ENCODE data around the gene PARL.

The PARL gene

GRCh38 chr3:183845608-183846288, 38.9 kb downstream of the PARL start:
- DNase-seq = no peak

DNA sequence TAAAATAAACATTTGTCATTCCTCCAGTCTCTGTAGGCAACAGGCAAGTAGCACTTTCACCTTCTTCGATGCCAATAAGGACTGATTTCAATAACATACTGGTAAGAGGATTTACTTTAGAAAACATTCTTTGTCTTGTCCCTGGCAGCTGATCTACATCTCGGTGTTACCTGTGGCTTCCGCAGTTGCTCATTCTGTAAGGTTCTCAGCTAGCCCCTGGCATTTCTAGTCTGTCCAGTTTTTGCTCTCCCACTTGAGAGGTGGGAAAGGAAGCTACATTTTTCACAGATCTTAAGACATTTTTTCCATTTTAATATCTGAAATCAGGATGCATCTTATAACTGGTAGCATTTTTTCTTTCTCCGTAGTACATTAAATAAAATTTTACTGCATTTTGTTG, 39.6 kb downstream of the PARL start:
- no peak for DNase-seq

DNA sequence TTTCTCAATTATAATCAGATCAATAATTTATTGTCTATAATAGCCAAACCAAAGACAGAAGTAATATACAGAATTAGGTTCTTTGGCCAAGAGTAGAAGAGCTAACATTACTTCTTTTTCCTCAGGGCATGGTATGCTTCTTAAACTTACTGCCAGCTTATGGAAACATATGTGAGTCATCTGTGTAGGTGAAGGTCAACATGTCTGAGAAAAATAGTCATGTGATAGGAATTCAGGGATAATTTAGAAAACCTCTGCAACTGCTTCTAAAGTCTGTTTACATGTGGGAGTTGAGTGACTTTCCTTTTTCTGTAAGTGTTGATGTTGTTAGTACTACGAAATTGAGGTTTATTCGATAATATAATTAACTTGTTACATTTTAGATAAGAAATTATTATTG, 40.1 kb downstream of the PARL start:
- DNase-seq = no peak

DNA sequence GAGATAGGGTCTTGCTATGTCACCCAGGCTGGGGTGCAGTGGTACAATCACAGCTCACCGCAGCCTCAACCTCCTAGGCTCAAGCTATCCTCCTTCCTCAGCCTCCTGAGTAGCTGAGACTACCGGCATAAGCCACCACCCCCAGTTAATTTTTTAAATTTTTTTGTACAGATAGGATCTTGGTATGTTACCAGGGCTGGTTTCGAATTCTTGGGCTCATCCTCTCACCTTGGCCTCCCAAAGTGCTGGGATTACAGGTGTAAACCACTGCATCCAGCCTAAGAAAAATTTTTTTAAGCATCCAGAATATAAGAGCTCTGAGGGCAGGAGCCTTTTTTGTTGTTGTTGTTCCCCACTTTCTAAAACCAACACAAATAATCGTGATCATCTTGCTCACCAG, 44.9 kb downstream of the PARL start:
- no peak for DNase-seq

- no peak for DNase-seq
These were observed 46.8 kb downstream of the PARL start for GRCh38 chr3:183837894-183838293.

- no peak for DNase-seq
These were observed 47.3 kb downstream of the PARL start for GRCh38 chr3:183837390-183837789.

DNA sequence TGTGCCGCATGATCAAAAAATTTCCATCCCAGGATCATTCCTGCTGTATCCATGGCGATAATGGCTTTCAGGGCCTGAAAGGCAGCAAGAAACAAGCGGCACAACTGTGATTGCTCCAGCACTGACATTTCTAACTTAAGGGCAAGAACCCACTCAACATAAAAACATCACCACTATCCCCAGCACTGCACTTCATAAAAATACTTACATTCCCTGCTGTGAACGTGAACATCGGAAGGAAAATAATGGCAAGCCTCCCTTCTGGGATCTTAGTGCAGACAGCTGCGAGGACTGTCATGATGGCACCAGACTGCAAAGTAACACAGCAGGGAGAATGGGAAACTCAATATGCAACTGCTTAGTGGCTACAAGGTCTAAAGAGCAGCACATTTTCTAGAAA, 51.2 kb downstream of the PARL start:
- DNase-seq = no peak

GRCh38 chr3:183830187-183830586, 54.5 kb downstream of the PARL start:
- no peak for DNase-seq

DNA sequence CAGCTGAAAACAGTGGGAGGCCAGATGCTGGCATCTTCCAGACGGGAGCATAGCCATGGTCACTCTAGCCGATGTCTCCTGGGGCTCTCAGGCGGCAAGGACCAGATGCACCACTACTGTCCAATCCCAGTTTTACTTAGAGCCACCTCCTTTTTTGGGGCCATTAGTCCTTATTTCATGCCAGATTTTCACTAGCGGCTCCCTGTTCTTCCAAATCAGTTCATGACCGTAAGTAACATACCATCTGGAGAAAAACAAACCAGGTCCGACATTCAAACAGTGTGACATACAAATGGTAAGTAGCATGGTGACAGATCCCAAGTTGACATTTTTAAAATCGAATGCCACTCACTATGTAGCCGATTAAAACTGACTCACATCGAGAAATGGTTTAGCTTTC, 55.2 kb downstream of the PARL start:
- DNase-seq = no peak

- DNase-seq = no peak
These were observed 56.2 kb downstream of the PARL start for GRCh38 chr3:183828538-183828870.

- no peak for DNase-seq
These were observed 56.7 kb downstream of the PARL start for GRCh38 chr3:183827809-183828537.

DNA sequence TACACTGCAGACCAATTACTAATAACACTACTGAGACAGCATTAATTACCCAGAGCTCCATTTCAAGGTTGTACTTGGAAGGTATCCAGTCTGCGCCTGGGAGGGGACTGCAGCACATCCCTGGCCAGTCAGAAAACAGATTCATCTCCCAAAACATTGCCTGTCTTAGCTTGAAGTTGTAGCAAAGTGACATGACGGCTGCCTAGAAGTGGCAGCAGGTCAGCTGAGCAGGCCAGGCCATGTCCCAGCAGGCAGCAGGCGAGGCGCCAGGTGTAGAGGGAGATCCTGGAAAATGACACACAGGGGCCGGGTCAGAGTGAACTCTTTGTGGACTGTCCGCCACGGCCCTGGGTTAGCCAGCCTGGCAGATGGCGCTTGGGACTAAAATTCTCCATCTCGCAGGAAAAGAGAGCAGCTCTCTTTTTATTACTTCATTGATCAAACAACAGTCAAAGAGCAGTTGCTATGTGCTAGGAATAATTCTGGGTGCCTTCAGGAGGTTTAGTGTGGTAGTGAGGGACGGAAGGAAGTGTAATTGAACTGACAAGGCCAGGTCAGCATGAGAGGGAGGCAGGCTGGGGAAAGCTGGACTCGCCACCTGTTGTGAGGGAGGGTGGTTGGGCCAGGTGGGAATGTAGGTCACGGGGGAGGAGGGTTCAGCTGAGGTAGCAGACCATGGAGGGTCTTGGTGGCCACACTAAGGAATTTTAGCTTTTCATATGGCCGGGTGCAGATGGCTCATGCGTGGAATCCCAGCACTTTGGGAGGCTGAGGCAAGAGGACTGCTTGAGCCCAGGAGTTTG, 58.0 kb downstream of the PARL start:
- no peak for DNase-seq

- DNase-seq = peak; percentile 75 to 78
These were observed 59.1 kb downstream of the PARL start, which contains the start of gene MAP6D1 for GRCh38 chr3:183825456-183826161. MAP6D1 (minus strand) TSS chr3:183825577; CDS start chr3:183825547, 30 bp downstream.

GRCh38 chr3:183824761-183825455, 59.8 kb downstream of the PARL start:
- no peak for DNase-seq

- DNase-seq = peak in 1 of 2 donors; percentile 32
These were observed 60.7 kb downstream of the PARL start for GRCh38 chr3:183823963-183824362.

DNA sequence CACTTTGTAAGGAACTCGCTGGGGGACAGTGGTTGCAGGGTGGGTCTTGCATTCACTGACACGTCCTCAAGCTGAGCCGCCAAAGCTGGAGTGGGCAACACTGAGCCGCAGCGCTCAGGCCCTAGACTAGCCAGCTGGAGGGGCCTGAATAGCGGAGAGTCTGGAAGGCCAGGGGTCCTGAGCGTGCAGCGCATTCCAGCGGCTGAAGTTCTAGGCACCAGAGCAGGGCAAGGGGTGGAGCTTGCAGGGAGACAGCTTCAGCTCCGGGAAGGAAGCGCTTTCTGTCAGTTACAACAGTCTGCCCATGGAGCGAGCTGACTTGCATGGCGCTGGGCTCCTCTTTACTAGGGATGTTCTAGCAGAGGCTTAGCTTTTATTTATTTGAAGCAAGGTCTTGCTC, 62.0 kb downstream of the PARL start:
- peak; percentile 57 to 62 for DNase-seq

DNA sequence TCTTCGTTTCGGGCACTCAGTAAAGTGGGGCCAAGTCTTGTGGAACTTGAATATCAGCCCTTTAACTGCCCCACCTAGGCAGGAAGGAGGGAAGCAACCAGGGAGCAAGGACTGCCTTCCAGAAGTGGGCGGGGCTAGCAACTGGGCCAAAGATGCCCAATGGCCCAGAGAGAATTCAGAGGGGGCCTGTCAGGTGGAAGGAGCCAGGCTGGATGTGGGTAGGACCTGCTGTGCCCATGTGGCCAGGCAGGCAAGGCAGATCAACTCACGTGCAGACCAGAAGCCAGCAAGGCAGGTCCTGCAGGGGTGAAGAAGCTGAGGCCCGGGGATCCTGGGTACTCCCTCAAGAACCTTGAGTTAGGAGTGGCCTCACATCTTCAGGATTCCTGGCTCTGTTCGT, 64.8 kb downstream of the PARL start:
- no peak for DNase-seq

GRCh38 chr3:183818706-183819624, 65.7 kb downstream of the PARL start:
- peak; percentile 87 to 90 for DNase-seq

- no peak for DNase-seq
These were observed 66.5 kb downstream of the PARL start for GRCh38 chr3:183818041-183818620.

DNA sequence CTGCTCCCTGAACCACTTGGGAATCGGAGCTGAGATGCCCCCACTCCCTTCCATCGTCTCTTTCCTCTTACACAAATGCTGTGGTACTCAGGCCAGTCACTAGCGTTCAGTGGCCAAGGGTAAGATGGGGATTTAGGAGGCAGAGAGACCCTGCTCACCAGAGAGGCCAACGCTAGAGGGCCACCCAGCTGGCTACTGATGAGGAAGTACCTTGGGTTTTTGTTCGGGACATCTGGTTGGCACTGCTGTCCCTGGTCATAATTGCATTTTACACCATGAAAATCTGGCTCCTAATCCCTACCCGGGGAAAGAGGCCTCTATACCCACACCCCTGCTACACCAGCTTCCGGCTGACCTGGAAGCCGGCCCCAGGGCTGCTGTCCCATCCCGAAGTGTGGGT, 67.0 kb downstream of the PARL start:
- no peak for DNase-seq

All from hippocampal formation (tissue), 2 donors.